Esophagus mucosa (tissue), 1 donor: ENCODE measurements around the gene PBX4. TPM values are rescaled to one million over a fixed set of nuclear protein-coding genes. Genes with fewer than 3 reads are reported as not detected.
"Not testable (repeated sequence)": the region's sequence is repeated elsewhere in the genome, so short reads cannot be mapped to it uniquely, and the experiment has no call there.

Source experiments
- ATAC-seq: fragments of 200-7000 bp; cut with Tn5 transposase; one replicate; pipeline ENCODE4 v1.9.1; 2020
- total RNA-seq: library from RNA; stranded (reverse); gene quantifications from one replicate; pipeline ENCODE4 v1.2.4, GENCODE V29; 2023
- donor health status: DM: yes; HTN: yes; CAD: no.

PBX4 gene
- total RNA-seq: 0.20 TPM

- ATAC-seq: peak; percentile 96
Observed at GRCh38 chr19:19618219-19619051, at the start of gene PBX4. PBX4 (minus strand) TSS chr19:19618687; CDS start chr19:19618629, 58 bp downstream.

GRCh38 chr19:19665420-19665948 is 47.0 kb upstream of the PBX4 start:
- not testable (repeated sequence) for ATAC-seq

GRCh38 chr19:19663256-19664120 is 45.0 kb upstream of the PBX4 start, which contains the start of gene ATP13A1:
ATP13A1 (minus strand) TSS chr19:19663676; CDS start chr19:19663666, 10 bp downstream.
- peak; percentile 93 for ATAC-seq

GRCh38 chr19:19662871-19663255 is 44.4 kb upstream of the PBX4 start:
- ATAC-seq: no peak

GRCh38 chr19:19662344-19662743 is 43.9 kb upstream of the PBX4 start:
- ATAC-seq: no peak

- ATAC-seq: no peak
Observed at GRCh38 chr19:19661675-19662251, 43.3 kb upstream of the PBX4 start.

- no peak for ATAC-seq
Observed at GRCh38 chr19:19661141-19661674, 42.7 kb upstream of the PBX4 start.

- ATAC-seq: no peak
Observed at GRCh38 chr19:19659646-19660245, 41.3 kb upstream of the PBX4 start.

- no peak for ATAC-seq
Observed at GRCh38 chr19:19657397-19657783, 38.9 kb upstream of the PBX4 start.

GRCh38 chr19:19656451-19657396 is 38.2 kb upstream of the PBX4 start:
- no peak for ATAC-seq

GRCh38 chr19:19655641-19656343 is 37.3 kb upstream of the PBX4 start:
- ATAC-seq: no peak

GRCh38 chr19:19655051-19655594 is 36.6 kb upstream of the PBX4 start:
- no peak for ATAC-seq

- no peak for ATAC-seq
Observed at GRCh38 chr19:19654441-19654840, 36.0 kb upstream of the PBX4 start.

- ATAC-seq: no peak
Observed at GRCh38 chr19:19653597-19654147, 35.2 kb upstream of the PBX4 start.

- ATAC-seq: no peak
Observed at GRCh38 chr19:19652482-19653295, 34.2 kb upstream of the PBX4 start.

- no peak for ATAC-seq
Observed at GRCh38 chr19:19651076-19651475, 32.6 kb upstream of the PBX4 start.

GRCh38 chr19:19650331-19650730 is 31.8 kb upstream of the PBX4 start:
- no peak for ATAC-seq

- ATAC-seq: no peak
Observed at GRCh38 chr19:19649580-19649995, 31.1 kb upstream of the PBX4 start.

- ATAC-seq: no peak
Observed at GRCh38 chr19:19649155-19649554, 30.7 kb upstream of the PBX4 start.
